Measurements from ENCODE around the gene ARPP21.

Gene ARPP21

GRCh38 chr3:35665390-35666055, 26.2 kb downstream of the ARPP21 start:
- no peak overlapping the region for H3K9ac ChIP-seq (ENCODE audit: low read length)
- H3K4me1 ChIP-seq (ENCODE audit: control insufficient read depth, insufficient read depth, low read length), result no peaks in the 10 kb centered on the region
- H3K9me3 ChIP-seq (ENCODE audit: control insufficient read depth, low read length), result no peaks in the 10 kb centered on the region
- no peaks in the 10 kb centered on the region for H3K27me3 ChIP-seq (ENCODE audit: control insufficient read depth, insufficient read depth, low read length)
- H3K4me3 ChIP-seq (ENCODE audit: low read length), result no peak overlapping the region
- H3K36me3 ChIP-seq (ENCODE audit: control insufficient read depth, insufficient read depth, low read length), result no peaks in the 10 kb centered on the region

GRCh38 chr3:35666888-35667287, 27.6 kb downstream of the ARPP21 start:
- Histone ChIP-seq H3K4me3 (ENCODE audit: low read length) (no peak overlapping the region), H3K4me1 (ENCODE audit: control insufficient read depth, insufficient read depth, low read length) (no peaks in the 10 kb centered on the region), H3K9me3 (ENCODE audit: control insufficient read depth, low read length) (no peaks in the 10 kb centered on the region), H3K9ac (ENCODE audit: low read length) (no peak overlapping the region), H3K36me3 (ENCODE audit: control insufficient read depth, insufficient read depth, low read length) (no peaks in the 10 kb centered on the region), H3K27me3 (ENCODE audit: control insufficient read depth, insufficient read depth, low read length) (no peaks in the 10 kb centered on the region)

GRCh38 chr3:35670408-35670965, 31.2 kb downstream of the ARPP21 start:
- H3K9me3 ChIP-seq (ENCODE audit: control insufficient read depth, low read length), result no peaks in the 10 kb centered on the region
- no peaks in the 10 kb centered on the region for H3K27me3 ChIP-seq (ENCODE audit: control insufficient read depth, insufficient read depth, low read length)
- no peak overlapping the region for H3K9ac ChIP-seq (ENCODE audit: low read length)
- H3K4me3 ChIP-seq (ENCODE audit: low read length), result no peak overlapping the region
- no peaks in the 10 kb centered on the region for H3K4me1 ChIP-seq (ENCODE audit: control insufficient read depth, insufficient read depth, low read length)
- H3K36me3 ChIP-seq (ENCODE audit: control insufficient read depth, insufficient read depth, low read length), result no peaks in the 10 kb centered on the region

GRCh38 chr3:35671483-35671882, 32.2 kb downstream of the ARPP21 start:
- Histone ChIP-seq H3K36me3 (ENCODE audit: control insufficient read depth, insufficient read depth, low read length) (no peaks in the 10 kb centered on the region), H3K27me3 (ENCODE audit: control insufficient read depth, insufficient read depth, low read length) (no peaks in the 10 kb centered on the region), H3K4me1 (ENCODE audit: control insufficient read depth, insufficient read depth, low read length) (no peaks in the 10 kb centered on the region), H3K9ac (ENCODE audit: low read length) (no peak overlapping the region), H3K4me3 (ENCODE audit: low read length) (no peak overlapping the region), H3K9me3 (ENCODE audit: control insufficient read depth, low read length) (no peaks in the 10 kb centered on the region)

GRCh38 chr3:35673017-35673416, 33.7 kb downstream of the ARPP21 start:
- H3K27me3 ChIP-seq (ENCODE audit: control insufficient read depth, insufficient read depth, low read length), result no peaks in the 10 kb centered on the region
- H3K4me1 ChIP-seq (ENCODE audit: control insufficient read depth, insufficient read depth, low read length), result no peaks in the 10 kb centered on the region
- no peak overlapping the region for H3K4me3 ChIP-seq (ENCODE audit: low read length)
- H3K9ac ChIP-seq (ENCODE audit: low read length), result no peak overlapping the region
- no peaks in the 10 kb centered on the region for H3K9me3 ChIP-seq (ENCODE audit: control insufficient read depth, low read length)
- H3K36me3 ChIP-seq (ENCODE audit: control insufficient read depth, insufficient read depth, low read length), result no peaks in the 10 kb centered on the region

- Histone ChIP-seq H3K9ac (ENCODE audit: low read length) (no peak overlapping the region), H3K36me3 (ENCODE audit: control insufficient read depth, insufficient read depth, low read length) (no peaks in the 10 kb centered on the region), H3K4me1 (ENCODE audit: control insufficient read depth, insufficient read depth, low read length) (no peaks in the 10 kb centered on the region), H3K9me3 (ENCODE audit: control insufficient read depth, low read length) (no peaks in the 10 kb centered on the region), H3K27me3 (ENCODE audit: control insufficient read depth, insufficient read depth, low read length) (no peaks in the 10 kb centered on the region), H3K4me3 (ENCODE audit: low read length) (no peak overlapping the region)
Observed at GRCh38 chr3:35674451-35675109, 35.3 kb downstream of the ARPP21 start.

GRCh38 chr3:35675206-35675605, 35.9 kb downstream of the ARPP21 start:
- no peak overlapping the region for H3K9ac ChIP-seq (ENCODE audit: low read length)
- no peaks in the 10 kb centered on the region for H3K36me3 ChIP-seq (ENCODE audit: control insufficient read depth, insufficient read depth, low read length)
- no peaks in the 10 kb centered on the region for H3K27me3 ChIP-seq (ENCODE audit: control insufficient read depth, insufficient read depth, low read length)
- H3K4me1 ChIP-seq (ENCODE audit: control insufficient read depth, insufficient read depth, low read length), result no peaks in the 10 kb centered on the region
- no peaks in the 10 kb centered on the region for H3K9me3 ChIP-seq (ENCODE audit: control insufficient read depth, low read length)
- H3K4me3 ChIP-seq (ENCODE audit: low read length), result no peak overlapping the region

GRCh38 chr3:35675621-35676020, 36.3 kb downstream of the ARPP21 start:
- H3K9me3 ChIP-seq (ENCODE audit: control insufficient read depth, low read length), result no peaks in the 10 kb centered on the region
- H3K4me3 ChIP-seq (ENCODE audit: low read length), result no peak overlapping the region
- no peaks in the 10 kb centered on the region for H3K36me3 ChIP-seq (ENCODE audit: control insufficient read depth, insufficient read depth, low read length)
- no peak overlapping the region for H3K9ac ChIP-seq (ENCODE audit: low read length)
- no peaks in the 10 kb centered on the region for H3K27me3 ChIP-seq (ENCODE audit: control insufficient read depth, insufficient read depth, low read length)
- no peaks in the 10 kb centered on the region for H3K4me1 ChIP-seq (ENCODE audit: control insufficient read depth, insufficient read depth, low read length)

- Histone ChIP-seq H3K27me3 (ENCODE audit: control insufficient read depth, insufficient read depth, low read length) (no peaks in the 10 kb centered on the region), H3K4me1 (ENCODE audit: control insufficient read depth, insufficient read depth, low read length) (no peaks in the 10 kb centered on the region), H3K9ac (ENCODE audit: low read length) (no peak overlapping the region), H3K4me3 (ENCODE audit: low read length) (no peak overlapping the region), H3K36me3 (ENCODE audit: control insufficient read depth, insufficient read depth, low read length) (no peaks in the 10 kb centered on the region), H3K9me3 (ENCODE audit: control insufficient read depth, low read length) (no peaks in the 10 kb centered on the region)
Observed at GRCh38 chr3:35677797-35678196, 38.5 kb downstream of the ARPP21 start.

GRCh38 chr3:35678643-35679161, 39.4 kb downstream of the ARPP21 start:
- Histone ChIP-seq H3K9me3 (ENCODE audit: control insufficient read depth, low read length) (no peaks in the 10 kb centered on the region), H3K4me3 (ENCODE audit: low read length) (no peak overlapping the region), H3K9ac (ENCODE audit: low read length) (no peak overlapping the region), H3K4me1 (ENCODE audit: control insufficient read depth, insufficient read depth, low read length) (no peaks in the 10 kb centered on the region), H3K36me3 (ENCODE audit: control insufficient read depth, insufficient read depth, low read length) (no peaks in the 10 kb centered on the region), H3K27me3 (ENCODE audit: control insufficient read depth, insufficient read depth, low read length) (no peaks in the 10 kb centered on the region)

- no peak overlapping the region for H3K4me3 ChIP-seq (ENCODE audit: low read length)
- H3K9me3 ChIP-seq (ENCODE audit: control insufficient read depth, low read length), result no peaks in the 10 kb centered on the region
- H3K36me3 ChIP-seq (ENCODE audit: control insufficient read depth, insufficient read depth, low read length), result no peaks in the 10 kb centered on the region
Observed at GRCh38 chr3:35679409-35680080, 40.2 kb downstream of the ARPP21 start.

More at GRCh38 chr3:35679409-35680080, 40.2 kb downstream of the ARPP21 start:
- H3K4me1 ChIP-seq (ENCODE audit: control insufficient read depth, insufficient read depth, low read length), result no peaks in the 10 kb centered on the region
- H3K27me3 ChIP-seq (ENCODE audit: control insufficient read depth, insufficient read depth, low read length), result no peaks in the 10 kb centered on the region
- no peak overlapping the region for H3K9ac ChIP-seq (ENCODE audit: low read length)

Measured in mucosa of stomach (tissue), 1 donor.